DOHH2 (cell line): ENCODE data around the gene PRDM15.

Source experiments
- CTCF ChIP-seq: fragments of 200-600 bp; sonication (generic); IDR thresholded peaks from one replicate; pipeline ENCODE4 v1.5.1; 2014; ENCODE audit warnings: antibody characterized with exemption, mild to moderate bottlenecking, low read depth, low read length; ENCODE audit not compliant: poor library complexity, severe bottlenecking
- EZH2phosphoT487 ChIP-seq: fragments of 200-600 bp; sonication (generic); IDR thresholded peaks from 2 replicates; pipeline ENCODE4 v1.6.1; 2017; ENCODE audit warnings: borderline replicate concordance, mild to moderate bottlenecking, antibody characterized with exemption, low read length, moderate library complexity, mixed read lengths

DNA sequence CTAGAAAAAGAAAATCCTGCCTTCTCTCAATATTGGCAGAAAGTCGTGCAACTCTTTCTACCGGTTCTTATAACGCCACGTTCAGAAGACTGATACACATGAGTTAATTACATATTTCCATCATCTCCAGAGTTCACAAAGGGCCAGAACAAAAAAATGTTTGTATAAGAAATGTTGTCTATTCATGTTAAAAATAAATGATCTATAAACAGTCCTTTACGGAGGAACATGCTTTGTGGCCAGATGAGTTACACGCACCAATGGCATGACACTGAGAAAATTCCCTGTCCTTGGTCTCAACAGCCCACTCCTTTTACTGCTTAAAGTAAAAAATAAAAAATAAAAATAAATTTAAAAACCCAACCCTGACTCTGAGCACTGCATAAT, 45.2 kb upstream of the PRDM15 start:
- TF ChIP-seq CTCF (no peak), EZH2phosphoT487 (no peak)
